Stimulated activated CD8-positive, alpha-beta memory T cell treated with anti-CD3 and anti-CD28 coated beads, Interleukin-15, amount 100 ng/mL, for 4 hours (primary cell): ENCODE data around the gene TSPEAR.

Experiments
- DNase-seq, 2 donors: peaks; one replicate each; pipeline ENCODE4 v3.0.0-alpha.2; 2020; ENCODE audit warnings: low read depth in 2 of 2

Gene TSPEAR

GRCh38 chr21:44740742-44741141, 29.4 kb upstream of the TSPEAR start:
- DNase-seq, result no peak

- DNase-seq, result no peak
Measured at GRCh38 chr21:44739316-44739715, 27.9 kb upstream of the TSPEAR start.

GRCh38 chr21:44738621-44739020, 27.2 kb upstream of the TSPEAR start:
- no peak for DNase-seq

- no peak for DNase-seq
Measured at GRCh38 chr21:44737706-44738354, 26.5 kb upstream of the TSPEAR start.

DNA sequence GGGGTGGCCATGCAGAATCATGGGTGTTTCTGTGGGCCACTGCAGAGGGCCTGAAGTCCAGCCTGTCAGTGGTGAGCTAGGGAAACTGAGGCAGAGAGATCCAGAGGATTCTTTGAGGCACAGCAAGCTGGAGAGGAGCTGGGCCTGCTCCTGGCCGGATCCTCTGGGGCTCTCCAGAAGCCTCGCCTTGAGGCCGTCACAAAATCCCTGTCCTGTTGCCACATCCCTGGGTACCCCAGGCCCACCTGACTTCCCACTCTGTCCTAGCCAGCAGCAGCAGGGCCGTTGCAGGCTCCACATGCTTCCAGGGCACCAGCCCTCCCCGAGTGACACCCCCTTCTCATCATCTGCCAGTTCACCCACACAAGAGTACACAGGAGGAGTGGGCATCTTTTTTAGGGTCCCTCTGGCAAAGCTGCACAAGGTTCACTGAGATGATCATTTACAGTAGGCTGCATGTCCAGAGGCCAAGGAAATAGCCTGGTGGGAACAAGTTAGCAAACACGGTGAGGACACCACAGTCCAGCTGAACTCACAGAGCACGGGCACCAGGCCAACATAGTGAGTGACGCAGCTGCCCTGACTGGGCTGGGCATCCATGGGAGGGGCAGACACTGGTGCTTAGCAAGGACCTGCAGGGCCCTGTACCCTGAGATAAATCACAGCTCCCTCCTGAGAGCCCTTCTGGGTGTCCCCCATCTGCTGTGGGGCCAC, 25.1 kb upstream of the TSPEAR start:
- DNase-seq, result no peak

- no peak for DNase-seq
Measured at GRCh38 chr21:44735821-44736220, 24.4 kb upstream of the TSPEAR start.

- no peak for DNase-seq
Measured at GRCh38 chr21:44734841-44735240, 23.5 kb upstream of the TSPEAR start.

- no peak for DNase-seq
Measured at GRCh38 chr21:44734026-44734745, 22.8 kb upstream of the TSPEAR start.

DNA sequence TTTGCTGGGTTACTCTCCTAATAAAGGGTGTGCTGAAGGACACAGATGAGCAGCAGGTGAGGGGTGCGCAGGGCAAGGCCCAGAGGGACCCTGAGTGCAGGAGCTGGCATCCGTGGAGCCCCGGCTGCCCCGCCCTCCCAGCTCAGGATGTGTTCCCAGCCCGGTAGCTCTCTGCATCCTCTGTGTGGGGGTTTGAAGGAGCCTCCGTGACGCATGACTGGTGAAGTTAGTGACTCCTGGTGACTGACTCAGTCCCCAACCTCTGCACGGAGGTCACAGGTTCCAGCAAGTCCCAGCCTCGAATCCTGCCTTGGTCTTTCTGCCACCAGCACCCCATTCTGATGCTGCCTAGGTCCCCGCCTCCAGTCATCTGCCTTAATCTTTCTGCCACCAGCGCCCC, 21.6 kb upstream of the TSPEAR start:
- DNase-seq, result no peak

DNA sequence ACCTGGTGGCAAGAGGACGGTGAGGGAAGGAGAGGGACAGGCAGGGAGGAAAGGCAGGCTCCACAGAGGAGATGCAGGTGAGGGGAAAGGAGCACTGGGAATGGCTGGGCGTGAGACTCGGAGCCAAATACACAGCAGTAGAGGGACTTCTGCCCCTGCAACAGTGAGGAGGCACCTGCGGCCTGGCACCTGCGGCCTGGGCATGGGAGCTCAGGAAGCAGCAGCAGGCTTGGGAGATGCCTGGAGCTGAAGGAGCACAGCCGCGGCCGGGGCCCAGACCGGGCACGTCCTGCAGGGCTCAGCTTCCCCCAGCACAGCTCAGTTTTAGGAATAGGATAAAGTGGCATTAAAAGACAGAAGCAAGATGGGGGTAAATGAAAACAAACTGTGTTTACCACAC, 20.9 kb upstream of the TSPEAR start:
- no peak for DNase-seq

- no peak for DNase-seq
Measured at GRCh38 chr21:44730951-44731579, 19.7 kb upstream of the TSPEAR start.

DNA sequence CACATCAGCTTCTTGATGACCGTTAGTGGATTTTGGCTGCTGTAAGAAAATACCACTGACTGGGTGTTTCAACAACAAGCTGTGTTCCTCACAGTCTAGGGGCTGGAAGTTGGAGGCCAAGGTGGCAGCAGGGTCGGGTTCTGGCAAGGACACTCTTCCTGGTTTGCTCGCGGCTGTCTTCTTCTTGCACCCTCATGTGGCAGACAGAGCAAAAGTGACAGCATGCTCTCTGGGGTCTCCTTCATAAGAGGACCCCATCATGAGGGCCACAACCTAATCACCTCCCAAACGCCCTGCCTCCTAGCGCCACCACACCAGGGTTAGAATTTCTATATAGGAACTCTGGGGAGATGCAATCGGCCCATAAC, 18.6 kb upstream of the TSPEAR start:
- no peak for DNase-seq

DNA sequence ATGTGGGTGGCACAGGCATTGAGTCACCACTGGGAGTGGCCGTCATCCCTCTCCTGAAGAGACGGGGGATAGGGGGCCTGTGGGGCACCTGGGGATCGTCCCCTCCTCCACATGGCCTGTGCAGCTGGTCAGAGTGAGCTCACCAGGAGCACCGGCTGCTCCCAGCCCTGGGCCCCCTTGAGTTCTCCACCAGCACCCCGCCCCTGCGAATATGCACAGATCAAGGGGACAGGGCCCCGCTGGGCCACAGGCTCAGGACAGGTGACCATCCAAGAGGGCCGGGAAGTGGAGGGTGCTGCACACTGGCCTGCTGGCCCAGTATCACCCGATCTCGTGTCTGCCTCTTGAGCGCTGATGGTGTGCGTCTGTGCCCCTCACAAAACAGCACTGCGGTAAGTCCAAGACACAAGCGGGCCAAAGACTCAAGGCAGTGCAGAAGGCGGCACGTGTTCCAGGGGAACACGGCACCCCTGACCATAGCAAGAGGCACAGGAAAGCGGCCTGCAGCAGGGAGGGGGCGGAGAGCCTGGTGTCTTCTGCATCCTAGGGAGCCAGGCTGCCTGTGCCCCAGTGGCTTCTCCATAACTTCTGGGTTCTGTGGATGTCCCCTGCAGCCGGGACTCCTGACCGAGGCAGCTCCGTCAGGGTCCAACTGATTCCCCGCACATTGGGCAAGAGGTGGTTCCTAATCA, 18.1 kb upstream of the TSPEAR start:
- no peak for DNase-seq

GRCh38 chr21:44728716-44729115, 17.3 kb upstream of the TSPEAR start:
- no peak for DNase-seq

GRCh38 chr21:44727757-44728156, 16.4 kb upstream of the TSPEAR start:
- no peak for DNase-seq

GRCh38 chr21:44727321-44727720, 15.9 kb upstream of the TSPEAR start:
- no peak for DNase-seq

GRCh38 chr21:44726826-44727225, 15.5 kb upstream of the TSPEAR start:
- DNase-seq, result no peak

- DNase-seq, result no peak
Measured at GRCh38 chr21:44724926-44725325, 13.6 kb upstream of the TSPEAR start.

DNA sequence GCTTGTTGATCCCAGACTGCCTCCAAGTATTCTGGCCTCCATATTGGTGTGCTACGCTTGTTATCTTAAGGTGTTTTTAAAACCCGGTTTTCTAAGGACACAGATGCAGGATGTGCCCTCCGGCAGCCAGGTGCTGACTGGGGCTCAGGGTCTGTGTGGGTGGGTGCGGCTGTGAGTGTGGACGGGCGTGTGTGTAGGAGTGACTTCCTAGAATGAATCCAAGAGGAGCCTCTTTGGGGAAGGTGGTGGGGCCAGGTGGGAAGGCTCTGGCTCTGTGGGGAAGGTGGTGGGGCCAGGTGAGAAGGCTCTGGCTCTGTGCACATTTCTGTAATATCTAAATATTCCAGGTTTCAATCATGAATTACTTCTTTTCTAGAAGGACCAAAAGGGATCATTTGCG, 12.8 kb upstream of the TSPEAR start:
- no peak for DNase-seq

DNA sequence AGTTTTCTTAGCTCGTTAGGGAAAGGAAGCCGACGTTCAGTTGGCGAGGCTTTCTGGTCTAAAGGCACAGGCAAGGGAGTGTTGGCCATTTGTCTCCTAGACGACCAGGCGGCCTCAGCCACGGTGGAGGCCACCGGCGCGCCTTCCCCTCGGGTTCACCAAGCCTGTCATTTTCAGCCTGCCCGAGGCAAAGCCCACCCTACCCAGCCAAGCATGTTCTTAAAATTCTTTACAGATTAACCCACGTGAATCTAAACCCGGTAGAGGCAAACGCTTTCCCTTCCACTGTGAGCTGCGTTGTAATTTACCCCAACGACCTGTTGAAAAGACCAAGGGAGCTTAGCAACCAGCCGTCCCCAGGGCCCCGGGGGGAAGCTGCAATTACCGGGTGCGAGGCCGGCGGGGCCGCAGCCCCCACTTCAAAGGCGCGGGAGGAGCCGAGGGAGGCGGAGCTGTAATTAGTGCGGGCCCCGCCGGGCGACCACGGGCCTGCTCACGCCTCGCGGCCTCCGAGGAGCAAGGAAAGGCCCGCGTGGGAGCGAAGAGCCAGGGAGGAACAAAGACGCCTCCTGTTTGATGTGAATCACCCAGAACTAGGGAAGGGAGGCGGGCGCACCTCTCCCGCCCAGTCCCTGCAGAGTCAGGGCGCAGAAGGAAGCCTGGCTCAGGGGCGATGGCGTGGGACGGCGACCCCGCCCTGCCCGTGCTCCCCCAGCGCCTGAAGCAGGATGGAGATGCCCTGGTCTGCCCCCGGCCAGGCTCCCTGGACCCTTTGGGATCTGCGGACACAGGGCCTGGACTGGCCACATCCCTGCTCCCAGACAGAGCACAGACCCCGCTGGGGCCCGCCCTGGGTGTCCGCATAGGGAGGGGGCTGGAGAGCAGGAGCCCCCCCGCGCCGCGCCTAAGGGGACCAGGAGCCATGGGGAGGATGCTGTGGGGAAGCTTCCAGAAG, 12.1 kb upstream of the TSPEAR start:
- DNase-seq, result no peak

DNA sequence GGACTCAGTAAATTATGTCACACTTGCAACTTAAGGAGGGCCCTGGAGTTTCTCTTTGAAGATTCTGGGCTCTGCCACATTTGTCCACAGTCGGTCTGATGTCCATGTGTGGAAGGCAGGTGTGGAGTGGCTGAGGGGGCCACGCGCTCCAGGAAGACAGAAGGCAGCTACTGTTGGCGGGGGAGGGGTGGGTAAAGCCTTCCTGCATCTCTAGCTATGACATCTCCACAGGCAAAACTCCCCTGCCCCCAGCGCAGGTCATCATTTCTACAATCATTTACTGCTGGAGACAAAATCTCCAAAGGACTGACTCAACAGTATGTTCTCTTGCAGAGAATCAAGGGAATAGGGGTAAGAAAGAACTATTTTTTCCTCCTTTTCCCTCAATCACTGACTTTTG, 11.4 kb upstream of the TSPEAR start:
- no peak for DNase-seq
